ENCODE measurements around the gene FALEC. TPM values are rescaled to one million over a fixed set of nuclear protein-coding genes. Genes with fewer than 3 reads are reported as not detected.

Gene FALEC
- polyA plus RNA-seq, 2 of the 4 experiments (the other 2 are of a cell fraction) = 0.36 to 0.80 TPM

- Histone ChIP-seq H3K27ac (no peak overlapping the region), H3K4me1 (peaks cover 21% of the 10 kb centered on the region), H3K4me3 (no peak overlapping the region), H3K4me2 (no peak overlapping the region), H3K9me3 (no peaks in the 10 kb centered on the region)
- DNase-seq (ENCODE audit: low read depth in 1 of 2, low spot score in 1 of 2) (no peak), FAIRE-seq (no peak), ATAC-seq (no peak)
- ChIA-PET POLR2A (no interaction called here), CTCF (interaction anchor here (1.4 to 12.4 kb wide), 2 partner anchors 19 to 48 kb away, joined by 3 to 114 read pairs; no protein-coding TSS in a partner anchor)
- TF ChIP-seq CBX8 (IDR thresholded peaks at IDR 0.05) (no peak), USF2 (IDR thresholded peaks at IDR 0.05) (no peak), HOXA7 (CRISPR knock-in tag; IDR thresholded peaks at IDR 0.05) (no peak), REST (IDR thresholded peaks at IDR 0.05) (no peak), KDM1A (IDR thresholded peaks at IDR 0.05; ENCODE audit: low read depth) (no peak), EHF (CRISPR knock-in tag; IDR thresholded peaks at IDR 0.05) (no peak), TFCP2L1 (CRISPR knock-in tag; IDR thresholded peaks at IDR 0.05) (no peak), CBX2 (IDR thresholded peaks at IDR 0.05; ENCODE audit: borderline replicate concordance, low read depth) (no peak), EHMT2 (IDR thresholded peaks at IDR 0.05; ENCODE audit: low read depth) (no peak), MAFK (IDR thresholded peaks at IDR 0.05; ENCODE audit: partially characterized antibody) (no peak), ZNF302 (CRISPR knock-in tag; IDR thresholded peaks at IDR 0.05) (no peak), PHF8 (IDR thresholded peaks at IDR 0.05; ENCODE audit: borderline replicate concordance, low read depth) (no peak)
- WGBS (ENCODE audit: missing lambda C conversion rate) = 75% methylated on average over 2 of the region's 2 CpGs
These were observed 2.7 kb upstream of the FALEC start for GRCh38 chr1:150512846-150513245.

GRCh38 chr1:150513351-150513791, 2.2 kb upstream of the FALEC start:
- POLR2A ChIA-PET = interaction anchor here (0.7 kb wide), 1 partner anchor 244 kb away, joined by 5 read pairs; no protein-coding TSS in a partner anchor
- H3K4me2 ChIP-seq = no peak overlapping the region
- TF ChIP-seq POLR2A (IDR thresholded peaks at IDR 0.05; ENCODE audit: low read length) = no peak
- TF ChIP-seq CTCF (IDR thresholded peaks at IDR 0.05) = no peak
- no peak for TF ChIP-seq HDAC2 (IDR thresholded peaks at IDR 0.05)
- TF ChIP-seq PHF8 (IDR thresholded peaks at IDR 0.05; ENCODE audit: borderline replicate concordance, low read depth) = no peak
- TF ChIP-seq RAD21 (conservative IDR thresholded peaks at IDR 0.05 in 1 of 2, IDR thresholded peaks at IDR 0.05 in 1 of 2) = no peak
- no peak for TF ChIP-seq EHF (CRISPR knock-in tag; IDR thresholded peaks at IDR 0.05)
- TF ChIP-seq MAZ (IDR thresholded peaks at IDR 0.05; ENCODE audit: borderline replicate concordance, low read depth, low read length) = no peak
- no peak for TF ChIP-seq MAX (IDR thresholded peaks at IDR 0.05)
- no peak for TF ChIP-seq KDM1A (IDR thresholded peaks at IDR 0.05; ENCODE audit: low read depth)
- no peak for TF ChIP-seq HEYL (CRISPR knock-in tag; IDR thresholded peaks at IDR 0.05)
- no peak for TF ChIP-seq RARB (CRISPR knock-in tag; IDR thresholded peaks at IDR 0.05)
- TF ChIP-seq FOSL2 (IDR thresholded peaks at IDR 0.05) = no peak
- no peak for TF ChIP-seq FOSL2 (CRISPR knock-in tag; IDR thresholded peaks at IDR 0.05)
- no peak for TF ChIP-seq POLR2AphosphoS2 (conservative IDR thresholded peaks at IDR 0.05; ENCODE audit: low read length)
- no peak for TF ChIP-seq ZC3H11A (IDR thresholded peaks at IDR 0.05)
- TF ChIP-seq ZFP36 (IDR thresholded peaks at IDR 0.05; ENCODE audit: borderline replicate concordance, partially characterized antibody) = no peak
- TF ChIP-seq NR3C1 (IDR thresholded peaks at IDR 0.05) = no peak
- TF ChIP-seq REST (IDR thresholded peaks at IDR 0.05) = no peak
- no peak for TF ChIP-seq ZSCAN20 (CRISPR knock-in tag; IDR thresholded peaks at IDR 0.05)
- TF ChIP-seq ATOH8 (CRISPR knock-in tag; IDR thresholded peaks at IDR 0.05; ENCODE audit: low read depth) = no peak

More at GRCh38 chr1:150513351-150513791, 2.2 kb upstream of the FALEC start:
- DNase-seq (ENCODE audit: low read depth in 1 of 2, low spot score in 1 of 2) (no peak), ATAC-seq (no peak), FAIRE-seq (no peak)
- Histone ChIP-seq H3K9me3 (no peaks in the 10 kb centered on the region), H3K4me3 (no peak overlapping the region), H3K4me1 (0 out of 3 replicates have a peak, but pooled peaks cover 17% of the 10 kb centered on the region), H3K27ac (no peak overlapping the region)
- CTCF ChIA-PET = interaction anchor here (0.7 to 12.4 kb wide), 4 partner anchors 9 to 132 kb away, joined by 4 to 114 read pairs (median 6); no protein-coding TSS in a partner anchor
- WGBS (ENCODE audit: missing lambda C conversion rate) = 81% methylated on average over 6 of the region's 7 CpGs
